ENCODE results near the gene RNF224.
A peak's percentile ranks its signal among the peaks of the same experiment; 100 is the strongest.

The RNF224 gene

GRCh38 chr9:137230705-137231371 is 3.5 kb downstream of the RNF224 start, which contains the start of gene SLC34A3:
Gene SLC34A3, plus strand, starts transcription at chr9:137230901. Its CDS starts 802 bp downstream, at chr9:137231703.
- Histone ChIP-seq H3K36me3 (ENCODE audit: insufficient read depth, insufficient read length, low read length) (peaks cover 3% of the 10 kb centered on the region), H3K4me1 (ENCODE audit: insufficient read depth, insufficient read length) (peaks cover 45% of the 10 kb centered on the region), H3K9ac (ENCODE audit: insufficient read length, low read depth) (peak within 1 kb of the TSS; percentile 36), H3K9me3 (ENCODE audit: insufficient read depth, low read length) (no peaks in the 10 kb centered on the region), H3K4me3 (ENCODE audit: insufficient read length, low read depth) (no peak within 1 kb of the TSS), H3K27me3 (ENCODE audit: insufficient read depth, insufficient read length) (no peaks in the 10 kb centered on the region)
- no peak for DNase-seq (ENCODE audit: low read depth, low spot score)
- TF ChIP-seq SUZ12 (IDR thresholded peaks at IDR 0.05; ENCODE audit: extremely low read depth, insufficient read depth, insufficient read length) = no peak

- H3K4me3 ChIP-seq (ENCODE audit: insufficient read length, low read depth) = no peak overlapping the region
- TF ChIP-seq ZNF274 (IDR thresholded peaks at IDR 0.05; ENCODE audit: low read depth, low read length) = no peak
- no peak for TF ChIP-seq SUZ12 (IDR thresholded peaks at IDR 0.05; ENCODE audit: extremely low read depth, insufficient read depth, insufficient read length)
- TF ChIP-seq YY1 (IDR thresholded peaks at IDR 0.05; ENCODE audit: insufficient read depth, insufficient read length) = no peak
- H3K36me3 ChIP-seq (ENCODE audit: insufficient read depth, insufficient read length, low read length) = peaks cover 3% of the 10 kb centered on the region
- no peak overlapping the region for H3K9ac ChIP-seq (ENCODE audit: insufficient read length, low read depth)
- no peaks in the 10 kb centered on the region for H3K27me3 ChIP-seq (ENCODE audit: insufficient read depth, insufficient read length)
- no peak for DNase-seq (ENCODE audit: low read depth, low spot score)
- H3K9me3 ChIP-seq (ENCODE audit: insufficient read depth, low read length) = no peaks in the 10 kb centered on the region
- peaks cover 48% of the 10 kb centered on the region for H3K4me1 ChIP-seq (ENCODE audit: insufficient read depth, insufficient read length)
These were observed 4.2 kb downstream of the RNF224 start for GRCh38 chr9:137231372-137232039.

GRCh38 chr9:137232101-137232500 is 4.8 kb downstream of the RNF224 start:
- TF ChIP-seq SUZ12 (IDR thresholded peaks at IDR 0.05; ENCODE audit: extremely low read depth, insufficient read depth, insufficient read length) = no peak
- no peak for TF ChIP-seq ZNF274 (IDR thresholded peaks at IDR 0.05; ENCODE audit: low read depth, low read length)
- TF ChIP-seq YY1 (IDR thresholded peaks at IDR 0.05; ENCODE audit: insufficient read depth, insufficient read length) = no peak
- Histone ChIP-seq H3K9me3 (ENCODE audit: insufficient read depth, low read length) (no peaks in the 10 kb centered on the region), H3K4me1 (ENCODE audit: insufficient read depth, insufficient read length) (peaks cover 49% of the 10 kb centered on the region), H3K9ac (ENCODE audit: insufficient read length, low read depth) (no peak overlapping the region), H3K27me3 (ENCODE audit: insufficient read depth, insufficient read length) (no peaks in the 10 kb centered on the region), H3K36me3 (ENCODE audit: insufficient read depth, insufficient read length, low read length) (peaks cover 3% of the 10 kb centered on the region), H3K4me3 (ENCODE audit: insufficient read length, low read depth) (no peak overlapping the region)
- DNase-seq (ENCODE audit: low read depth, low spot score) = no peak

- H3K4me1 ChIP-seq (ENCODE audit: insufficient read depth, insufficient read length) = peaks cover 50% of the 10 kb centered on the region
- no peaks in the 10 kb centered on the region for H3K27me3 ChIP-seq (ENCODE audit: insufficient read depth, insufficient read length)
- DNase-seq (ENCODE audit: low read depth, low spot score) = no peak
- H3K36me3 ChIP-seq (ENCODE audit: insufficient read depth, insufficient read length, low read length) = peaks cover 3% of the 10 kb centered on the region
- H3K9ac ChIP-seq (ENCODE audit: insufficient read length, low read depth) = no peak overlapping the region
- no peak for TF ChIP-seq SUZ12 (IDR thresholded peaks at IDR 0.05; ENCODE audit: extremely low read depth, insufficient read depth, insufficient read length)
- no peak for TF ChIP-seq ZNF274 (IDR thresholded peaks at IDR 0.05; ENCODE audit: low read depth, low read length)
- TF ChIP-seq YY1 (IDR thresholded peaks at IDR 0.05; ENCODE audit: insufficient read depth, insufficient read length) = no peak
- no peak overlapping the region for H3K4me3 ChIP-seq (ENCODE audit: insufficient read length, low read depth)
- H3K9me3 ChIP-seq (ENCODE audit: insufficient read depth, low read length) = no peaks in the 10 kb centered on the region
These were observed 5.2 kb downstream of the RNF224 start for GRCh38 chr9:137232510-137232909.

- Histone ChIP-seq H3K9ac (ENCODE audit: insufficient read length, low read depth) (no peak overlapping the region), H3K4me1 (ENCODE audit: insufficient read depth, insufficient read length) (peaks cover 54% of the 10 kb centered on the region), H3K9me3 (ENCODE audit: insufficient read depth, low read length) (no peaks in the 10 kb centered on the region), H3K4me3 (ENCODE audit: insufficient read length, low read depth) (no peak overlapping the region), H3K27me3 (ENCODE audit: insufficient read depth, insufficient read length) (no peaks in the 10 kb centered on the region), H3K36me3 (ENCODE audit: insufficient read depth, insufficient read length, low read length) (peaks cover 5% of the 10 kb centered on the region)
- no peak for DNase-seq (ENCODE audit: low read depth, low spot score)
- TF ChIP-seq ZNF274 (IDR thresholded peaks at IDR 0.05; ENCODE audit: low read depth, low read length) = no peak
- TF ChIP-seq SUZ12 (IDR thresholded peaks at IDR 0.05; ENCODE audit: extremely low read depth, insufficient read depth, insufficient read length) = no peak
- TF ChIP-seq YY1 (IDR thresholded peaks at IDR 0.05; ENCODE audit: insufficient read depth, insufficient read length) = no peak
These were observed 6.1 kb downstream of the RNF224 start for GRCh38 chr9:137233143-137233980.

- Histone ChIP-seq H3K27me3 (ENCODE audit: insufficient read depth, insufficient read length) (no peaks in the 10 kb centered on the region), H3K9me3 (ENCODE audit: insufficient read depth, low read length) (no peaks in the 10 kb centered on the region), H3K4me1 (ENCODE audit: insufficient read depth, insufficient read length) (peaks cover 54% of the 10 kb centered on the region), H3K4me3 (ENCODE audit: insufficient read length, low read depth) (no peak overlapping the region), H3K36me3 (ENCODE audit: insufficient read depth, insufficient read length, low read length) (peaks cover 12% of the 10 kb centered on the region), H3K9ac (ENCODE audit: insufficient read length, low read depth) (peak overlapping the region; percentile 26)
- DNase-seq (ENCODE audit: low read depth, low spot score) = no peak
- TF ChIP-seq YY1 (IDR thresholded peaks at IDR 0.05; ENCODE audit: insufficient read depth, insufficient read length) (no peak), ZNF274 (IDR thresholded peaks at IDR 0.05; ENCODE audit: low read depth, low read length) (no peak)
These were observed 6.9 kb downstream of the RNF224 start for GRCh38 chr9:137234055-137234697.

Measured in NT2/D1 (cell line).